Keratinocyte (primary cell): Measurements from ENCODE around the gene LIPT1. TPM values are rescaled to one million over a fixed set of nuclear protein-coding genes. Genes with fewer than 3 reads are reported as not detected.
"Not testable (repeated sequence)": the region's sequence is repeated elsewhere in the genome, so short reads cannot be mapped to it uniquely, and the experiment has no call there.

Source experiments
- DNase-seq: peaks from one replicate; pipeline ENCODE4 v3.0.0-alpha.2; 2011; ENCODE audit warnings: low read depth, missing footprints, low spot score
- FAIRE-seq: peaks from 2 replicates; lab custom pipeline; 2011; peaks lifted over from hg19 to GRCh38; lab: Jason Lieb, UNC
- H2AFZ ChIP-seq: 2 replicates; pipeline ENCODE4 v1.6.0; 2012; ENCODE audit warnings: low read length, control low read depth, inconsistent platforms; ENCODE audit not compliant: control insufficient read depth
- H3K27ac ChIP-seq: 2 replicates; pipeline ENCODE4 v1.5.1; 2011; ENCODE audit warnings: low read length; ENCODE audit not compliant: control insufficient read depth, insufficient read depth
- H3K27me3 ChIP-seq: 3 replicates; pipeline ENCODE4 v1.6.0; 2011; ENCODE audit warnings: low read length; ENCODE audit not compliant: control insufficient read depth, insufficient read depth; ENCODE audit errors: extremely low read depth
- H3K36me3 ChIP-seq, 2 experiments: 2 replicates in 1 of 2; 3 replicates in 1 of 2; pipeline ENCODE4 v1.5.1; 2011; ENCODE audit warnings: low read length in 2 of 2, mild to moderate bottlenecking in 1 of 2; ENCODE audit not compliant: control insufficient read depth in 2 of 2, insufficient read depth in 2 of 2; ENCODE audit errors: extremely low read depth in 1 of 2
- H3K4me1 ChIP-seq: 3 replicates; pipeline ENCODE4 v1.5.1; 2011; ENCODE audit warnings: low read length; ENCODE audit not compliant: control insufficient read depth, insufficient read depth; ENCODE audit errors: extremely low read depth
- H3K4me2 ChIP-seq: 3 replicates; pipeline ENCODE4 v1.6.0; 2011; ENCODE audit warnings: low read depth, low read length; ENCODE audit not compliant: control insufficient read depth, insufficient read depth; ENCODE audit errors: extremely low read depth
- H3K4me3 ChIP-seq, 3 experiments: fragments of 200-600 bp in 1 of 3; sonication (generic) in 1 of 3; 2 replicates in 2 of 3; 3 replicates in 1 of 3; pipeline ENCODE4 v1.5.1; 2011 to 2016; ENCODE audit warnings: low read length in 3 of 3, mild to moderate bottlenecking in 3 of 3, control low read depth in 2 of 3, inconsistent platforms in 1 of 3, low read depth in 1 of 3, mixed read lengths in 1 of 3, mixed run types in 1 of 3, moderate library complexity in 1 of 3; ENCODE audit not compliant: control insufficient read depth in 2 of 3, insufficient read depth in 2 of 3; ENCODE audit errors: extremely low read depth in 1 of 3
- H3K79me2 ChIP-seq: 2 replicates; pipeline ENCODE4 v1.6.0; 2012; ENCODE audit warnings: low read length; ENCODE audit not compliant: control insufficient read depth, insufficient read depth
- H3K9ac ChIP-seq: 3 replicates; pipeline ENCODE4 v1.6.0; 2011; ENCODE audit warnings: low read length; ENCODE audit not compliant: control insufficient read depth, insufficient read depth; ENCODE audit errors: extremely low read depth
- H3K9me1 ChIP-seq: 3 replicates; pipeline ENCODE4 v1.6.0; 2011; ENCODE audit warnings: low read length; ENCODE audit not compliant: control insufficient read depth, insufficient read depth; ENCODE audit errors: extremely low read depth
- H3K9me3 ChIP-seq: 2 replicates; pipeline ENCODE4 v1.5.1; 2012; ENCODE audit warnings: low read depth, low read length; ENCODE audit not compliant: control insufficient read depth
- H4K20me1 ChIP-seq: 3 replicates; pipeline ENCODE4 v1.6.0; 2011; ENCODE audit warnings: low read length; ENCODE audit not compliant: control insufficient read depth, insufficient read depth; ENCODE audit errors: extremely low read depth
- EZH2 ChIP-seq: IDR thresholded peaks from one replicate; pipeline ENCODE4 v1.6.1; 2012; ENCODE audit warnings: inconsistent platforms, mild to moderate bottlenecking, low read length, moderate library complexity
- dilution Hi-C: fragments of 300-500 bp; cut with MboI; formaldehyde crosslinking; loops from one replicate; pipeline ENCODE4 v1.7.0; 2020; ENCODE audit warnings: low sequenced_read_pairs; ENCODE audit not compliant: extremely low pct_ligation_motif_present
- polyA plus RNA-seq, 5 experiments: library from polyadenylated mRNA; depleted of rRNA in 3 of 5; stranded (reverse) in 3 of 5; stranded (forward) in 1 of 5; unstranded in 1 of 5; fragments of >200 nt; gene quantifications; 1 replicate in 1 of 5; 2 replicates in 3 of 5; 3 replicates in 1 of 5; pipeline versions ENCODE4 v1.2.1 to v1.2.3, GENCODE V29; 2011 to 2012; ENCODE audit warnings: missing spikeins in 2 of 5, low read depth in 1 of 5, low replicate concordance in 1 of 5
- TF ChIP-seq, protein P1 (sequence below), 3 experiments: IDR thresholded peaks in 1 of 3; conservative IDR thresholded peaks in 1 of 3; optimal IDR thresholded peaks in 1 of 3; 2 replicates in 2 of 3; 3 replicates in 1 of 3; pipeline versions ENCODE3 to v1.5.1; 2011; ENCODE audit warnings: low read length in 3 of 3, mild to moderate bottlenecking in 3 of 3, moderate library complexity in 2 of 3, control low read depth in 1 of 3, inconsistent platforms in 1 of 3; ENCODE audit not compliant: insufficient read depth in 2 of 3; ENCODE audit errors: extremely low read depth in 1 of 3

LIPT1 gene
- polyA plus RNA-seq, 1 donor (not counting 4 experiments of a cell fraction or from before 2014, with no cell fraction given), result 4.9 TPM

- no peak for FAIRE-seq
- dilution Hi-C loops, result no loop called here
Measured at GRCh38 chr2:99112617-99113016, 42.1 kb upstream of the LIPT1 start.

GRCh38 chr2:99127981-99128380 is 26.8 kb upstream of the LIPT1 start:
- dilution Hi-C loops, result no loop called here
- Histone ChIP-seq H3K9ac (no peak overlapping the region), H2AFZ (no peak overlapping the region), H3K36me3 (peaks cover 0 to 5% of the 10 kb centered on the region in 2 experiments), H3K27ac (no peak overlapping the region), H4K20me1 (no peaks in the 10 kb centered on the region), H3K4me3 (no peak overlapping the region), H3K79me2 (no peaks in the 10 kb centered on the region), H3K4me1 (no peaks in the 10 kb centered on the region), H3K4me2 (no peak overlapping the region), H3K9me1 (no peaks in the 10 kb centered on the region), H3K27me3 (no peaks in the 10 kb centered on the region), H3K9me3 (peaks cover 2% of the 10 kb centered on the region)
- TF ChIP-seq, protein P1, sequence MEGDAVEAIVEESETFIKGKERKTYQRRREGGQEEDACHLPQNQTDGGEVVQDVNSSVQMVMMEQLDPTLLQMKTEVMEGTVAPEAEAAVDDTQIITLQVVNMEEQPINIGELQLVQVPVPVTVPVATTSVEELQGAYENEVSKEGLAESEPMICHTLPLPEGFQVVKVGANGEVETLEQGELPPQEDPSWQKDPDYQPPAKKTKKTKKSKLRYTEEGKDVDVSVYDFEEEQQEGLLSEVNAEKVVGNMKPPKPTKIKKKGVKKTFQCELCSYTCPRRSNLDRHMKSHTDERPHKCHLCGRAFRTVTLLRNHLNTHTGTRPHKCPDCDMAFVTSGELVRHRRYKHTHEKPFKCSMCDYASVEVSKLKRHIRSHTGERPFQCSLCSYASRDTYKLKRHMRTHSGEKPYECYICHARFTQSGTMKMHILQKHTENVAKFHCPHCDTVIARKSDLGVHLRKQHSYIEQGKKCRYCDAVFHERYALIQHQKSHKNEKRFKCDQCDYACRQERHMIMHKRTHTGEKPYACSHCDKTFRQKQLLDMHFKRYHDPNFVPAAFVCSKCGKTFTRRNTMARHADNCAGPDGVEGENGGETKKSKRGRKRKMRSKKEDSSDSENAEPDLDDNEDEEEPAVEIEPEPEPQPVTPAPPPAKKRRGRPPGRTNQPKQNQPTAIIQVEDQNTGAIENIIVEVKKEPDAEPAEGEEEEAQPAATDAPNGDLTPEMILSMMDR (optimal IDR thresholded peaks at IDR 0.05 in 1 of 3, IDR thresholded peaks at IDR 0.05 in 1 of 3, conservative IDR thresholded peaks at IDR 0.05 in 1 of 3; ENCODE audit: extremely low read depth in 1 of 3, insufficient read depth in 2 of 3, low read length in 3 of 3), result no peak
- TF ChIP-seq EZH2, result no peak
- DNase-seq (no peak), FAIRE-seq (no peak)

More at GRCh38 chr2:99112617-99113016, 42.1 kb upstream of the LIPT1 start:
- Histone ChIP-seq H3K4me2 (no peak overlapping the region), H4K20me1 (no peaks in the 10 kb centered on the region), H3K9me1 (no peaks in the 10 kb centered on the region), H3K9me3 (no peaks in the 10 kb centered on the region), H2AFZ (no peak overlapping the region), H3K9ac (no peak overlapping the region), H3K4me1 (no peaks in the 10 kb centered on the region), H3K27ac (no peak overlapping the region), H3K4me3 (no peak overlapping the region), H3K36me3 (no peaks in the 10 kb centered on the region), H3K27me3 (no peaks in the 10 kb centered on the region), H3K79me2 (no peaks in the 10 kb centered on the region)
- DNase-seq, result no peak
- no peak for TF ChIP-seq EZH2
- TF ChIP-seq, protein P1 (optimal IDR thresholded peaks at IDR 0.05 in 1 of 3, IDR thresholded peaks at IDR 0.05 in 1 of 3, conservative IDR thresholded peaks at IDR 0.05 in 1 of 3; ENCODE audit: extremely low read depth in 1 of 3, insufficient read depth in 2 of 3, low read length in 3 of 3), result no peak

- H3K9me1 ChIP-seq, H3K9ac ChIP-seq, DNase-seq, H2AFZ ChIP-seq, H3K79me2 ChIP-seq, H3K9me3 ChIP-seq, H3K36me3 ChIP-seq, H4K20me1 ChIP-seq, dilution Hi-C loops, FAIRE-seq, H3K4me3 ChIP-seq, H3K4me1 ChIP-seq, H3K27ac ChIP-seq, H3K4me2 ChIP-seq, H3K27me3 ChIP-seq: not testable (repeated sequence)
Measured at GRCh38 chr2:99135044-99135556, 19.7 kb upstream of the LIPT1 start.
